ENCODE data around the gene DOCK4. TPM values are rescaled to one million over a fixed set of nuclear protein-coding genes. Genes with fewer than 3 reads are reported as not detected.

Gene DOCK4
- polyA plus RNA-seq, 1 donor (not counting 4 experiments of a cell fraction or from before 2014, with no cell fraction given), result 13.9 TPM

DNA sequence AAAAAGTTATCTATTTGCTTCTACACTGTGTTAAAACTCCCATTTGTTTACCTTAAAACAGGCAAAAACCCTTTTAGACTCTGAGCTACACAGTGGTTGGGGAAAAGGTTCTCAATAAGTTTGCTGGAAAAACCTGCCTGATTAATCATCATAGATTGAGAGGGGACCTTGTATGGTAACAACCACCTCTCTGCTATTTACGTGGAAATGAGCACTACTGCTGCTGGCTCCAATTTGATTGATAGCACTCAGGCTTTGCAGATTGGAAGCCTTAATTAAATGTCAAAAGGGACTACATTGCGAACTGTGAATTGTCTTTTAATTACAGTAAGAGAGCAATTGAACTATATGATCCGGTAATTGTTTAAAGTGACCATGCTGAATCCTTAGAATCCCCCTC lies 525.0 kb downstream of the DOCK4 start:
- H3K27me3 ChIP-seq (ENCODE audit: control insufficient read depth, extremely low read depth, insufficient read depth, low read length), result no peaks in the 10 kb centered on the region
- H3K4me2 ChIP-seq (ENCODE audit: control insufficient read depth, extremely low read depth, insufficient read depth, low read depth, low read length), result no peak overlapping the region
- no peaks in the 10 kb centered on the region for H3K36me3 ChIP-seq (ENCODE audit: control insufficient read depth in 2 of 2, extremely low read depth in 1 of 2, insufficient read depth in 2 of 2, low read length in 2 of 2)
- H3K9me1 ChIP-seq (ENCODE audit: control insufficient read depth, extremely low read depth, insufficient read depth, low read length), result no peaks in the 10 kb centered on the region
- H4K20me1 ChIP-seq (ENCODE audit: control insufficient read depth, extremely low read depth, insufficient read depth, low read length), result no peaks in the 10 kb centered on the region
- H3K27ac ChIP-seq (ENCODE audit: control insufficient read depth, insufficient read depth, low read length), result no peak overlapping the region
- dilution Hi-C loops (cut with MboI; ENCODE audit: extremely low pct_ligation_motif_present, low sequenced_read_pairs), result no loop called here
- no peaks in the 10 kb centered on the region for H3K9me3 ChIP-seq (ENCODE audit: control insufficient read depth, low read depth, low read length)
- no peaks in the 10 kb centered on the region for H3K79me2 ChIP-seq (ENCODE audit: control insufficient read depth, insufficient read depth, low read length)
- H3K4me1 ChIP-seq (ENCODE audit: control insufficient read depth, extremely low read depth, insufficient read depth, low read length), result peaks cover 3% of the 10 kb centered on the region
- FAIRE-seq (no peak), DNase-seq (ENCODE audit: low read depth, low spot score) (no peak)
- no peak overlapping the region for H3K4me3 ChIP-seq (ENCODE audit: control insufficient read depth in 2 of 3, extremely low read depth in 1 of 3, insufficient read depth in 2 of 3, low read depth in 1 of 3, low read length in 3 of 3)
- no peak overlapping the region for H2AFZ ChIP-seq (ENCODE audit: control insufficient read depth, low read length)
- no peak overlapping the region for H3K9ac ChIP-seq (ENCODE audit: control insufficient read depth, extremely low read depth, insufficient read depth, low read length)
- TF ChIP-seq, protein P1, sequence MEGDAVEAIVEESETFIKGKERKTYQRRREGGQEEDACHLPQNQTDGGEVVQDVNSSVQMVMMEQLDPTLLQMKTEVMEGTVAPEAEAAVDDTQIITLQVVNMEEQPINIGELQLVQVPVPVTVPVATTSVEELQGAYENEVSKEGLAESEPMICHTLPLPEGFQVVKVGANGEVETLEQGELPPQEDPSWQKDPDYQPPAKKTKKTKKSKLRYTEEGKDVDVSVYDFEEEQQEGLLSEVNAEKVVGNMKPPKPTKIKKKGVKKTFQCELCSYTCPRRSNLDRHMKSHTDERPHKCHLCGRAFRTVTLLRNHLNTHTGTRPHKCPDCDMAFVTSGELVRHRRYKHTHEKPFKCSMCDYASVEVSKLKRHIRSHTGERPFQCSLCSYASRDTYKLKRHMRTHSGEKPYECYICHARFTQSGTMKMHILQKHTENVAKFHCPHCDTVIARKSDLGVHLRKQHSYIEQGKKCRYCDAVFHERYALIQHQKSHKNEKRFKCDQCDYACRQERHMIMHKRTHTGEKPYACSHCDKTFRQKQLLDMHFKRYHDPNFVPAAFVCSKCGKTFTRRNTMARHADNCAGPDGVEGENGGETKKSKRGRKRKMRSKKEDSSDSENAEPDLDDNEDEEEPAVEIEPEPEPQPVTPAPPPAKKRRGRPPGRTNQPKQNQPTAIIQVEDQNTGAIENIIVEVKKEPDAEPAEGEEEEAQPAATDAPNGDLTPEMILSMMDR (optimal IDR thresholded peaks at IDR 0.05 in 1 of 3, IDR thresholded peaks at IDR 0.05 in 1 of 3, conservative IDR thresholded peaks at IDR 0.05 in 1 of 3; ENCODE audit: extremely low read depth in 1 of 3, insufficient read depth in 2 of 3, low read length in 3 of 3), result no peak
- no peak for TF ChIP-seq EZH2 (IDR thresholded peaks at IDR 0.05; ENCODE audit: low read length)

DNA sequence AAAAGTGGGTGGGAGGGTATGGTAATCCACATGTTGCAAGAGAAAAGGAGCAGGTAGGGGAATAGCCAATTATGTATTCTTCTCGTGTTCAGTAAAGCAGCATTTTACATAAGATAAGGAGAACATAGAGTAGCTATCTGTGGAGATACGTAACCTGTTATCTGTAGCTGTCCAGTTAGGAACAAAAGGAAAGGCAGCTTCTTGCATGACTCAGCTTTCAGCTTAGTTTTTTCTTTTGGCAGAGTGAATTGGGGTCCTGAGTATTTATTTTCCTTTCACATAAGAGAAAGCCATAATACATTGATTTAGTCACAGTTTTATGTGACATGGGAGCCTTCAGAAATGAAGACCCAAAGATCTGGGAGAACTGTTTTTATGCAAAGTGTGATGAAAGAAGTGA lies 527.2 kb downstream of the DOCK4 start:
- Histone ChIP-seq H3K27me3 (ENCODE audit: control insufficient read depth, extremely low read depth, insufficient read depth, low read length) (peaks cover 5% of the 10 kb centered on the region), H2AFZ (ENCODE audit: control insufficient read depth, low read length) (no peak overlapping the region), H3K79me2 (ENCODE audit: control insufficient read depth, insufficient read depth, low read length) (no peaks in the 10 kb centered on the region), H3K36me3 (ENCODE audit: control insufficient read depth in 2 of 2, extremely low read depth in 1 of 2, insufficient read depth in 2 of 2, low read length in 2 of 2) (no peaks in the 10 kb centered on the region), H3K27ac (ENCODE audit: control insufficient read depth, insufficient read depth, low read length) (no peak overlapping the region), H3K9me3 (ENCODE audit: control insufficient read depth, low read depth, low read length) (no peaks in the 10 kb centered on the region), H3K9me1 (ENCODE audit: control insufficient read depth, extremely low read depth, insufficient read depth, low read length) (no peaks in the 10 kb centered on the region), H4K20me1 (ENCODE audit: control insufficient read depth, extremely low read depth, insufficient read depth, low read length) (no peaks in the 10 kb centered on the region), H3K4me2 (ENCODE audit: control insufficient read depth, extremely low read depth, insufficient read depth, low read depth, low read length) (no peak overlapping the region), H3K4me3 (ENCODE audit: control insufficient read depth in 2 of 3, extremely low read depth in 1 of 3, insufficient read depth in 2 of 3, low read depth in 1 of 3, low read length in 3 of 3) (no peak overlapping the region), H3K4me1 (ENCODE audit: control insufficient read depth, extremely low read depth, insufficient read depth, low read length) (peaks cover 3% of the 10 kb centered on the region), H3K9ac (ENCODE audit: control insufficient read depth, extremely low read depth, insufficient read depth, low read length) (no peak overlapping the region)
- no peak for DNase-seq (ENCODE audit: low read depth, low spot score)
- dilution Hi-C loops (cut with MboI; ENCODE audit: extremely low pct_ligation_motif_present, low sequenced_read_pairs), result no loop called here
- TF ChIP-seq, protein P1 (optimal IDR thresholded peaks at IDR 0.05 in 1 of 3, IDR thresholded peaks at IDR 0.05 in 1 of 3, conservative IDR thresholded peaks at IDR 0.05 in 1 of 3; ENCODE audit: extremely low read depth in 1 of 3, insufficient read depth in 2 of 3, low read length in 3 of 3), result no peak
- no peak for TF ChIP-seq EZH2 (IDR thresholded peaks at IDR 0.05; ENCODE audit: low read length)
- FAIRE-seq, result no peak
